Endothelial cell of umbilical vein (primary cell): ENCODE measurements around the gene ZNF276. TPM values are rescaled to one million over a fixed set of nuclear protein-coding genes. Genes with fewer than 3 reads are reported as not detected.

Experiments
- BruUV-seq: library from RNA; stranded (reverse); fragments of 400-500 nt; replicated peaks from 2 replicates; lab custom pipeline; 2021; lab: Mats Ljungman, UMichigan
- CTCF ChIA-PET: fragments of 300-600, 350-600 bp; sonication (Branson Sonifier 250); formaldehyde crosslinking; loops from one replicate; lab custom pipeline; 2021; ENCODE audit warnings: antibody characterized with exemption, inconsistent platforms; lab: Charles Lee
- POLR2A ChIA-PET: fragments of 300-600, 350-600 bp; sonication (Branson Sonifier 250); formaldehyde crosslinking; loops from one replicate; lab custom pipeline; 2021; ENCODE audit warnings: antibody characterized with exemption, inconsistent platforms; lab: Charles Lee
- DNase-seq: peaks from one replicate; pipeline ENCODE4 v3.0.0-alpha.2; 2011; ENCODE audit warnings: low read depth, low spot score
- FAIRE-seq: peaks from 2 replicates; lab custom pipeline; 2011; peaks lifted over from hg19 to GRCh38; lab: Jason Lieb, UNC
- H2AFZ ChIP-seq: 2 replicates; pipeline ENCODE4 v1.6.0; 2012; ENCODE audit warnings: low read depth, low read length, control low read depth, inconsistent platforms
- H3K27ac ChIP-seq: 2 replicates; pipeline ENCODE4 v1.5.1; 2011; ENCODE audit warnings: low read depth, mild to moderate bottlenecking, control low read depth, low read length, moderate library complexity; ENCODE audit not compliant: insufficient read depth
- H3K27me3 ChIP-seq, 2 experiments: 2 replicates each; pipeline versions ENCODE4 v1.6.0 to v1.6.1; 2011; ENCODE audit warnings: low read length in 2 of 2, mixed read lengths in 1 of 2; ENCODE audit not compliant: control insufficient read depth in 2 of 2, insufficient read depth in 2 of 2
- H3K36me3 ChIP-seq, 2 experiments: 2 replicates in 1 of 2; 3 replicates in 1 of 2; pipeline ENCODE4 v1.5.1; 2011; ENCODE audit warnings: low read length in 2 of 2, mild to moderate bottlenecking in 1 of 2, moderate library complexity in 1 of 2; ENCODE audit not compliant: control insufficient read depth in 2 of 2, insufficient read depth in 2 of 2; ENCODE audit errors: extremely low read depth in 1 of 2
- H3K4me1 ChIP-seq: 3 replicates; pipeline ENCODE4 v1.5.1; 2011; ENCODE audit warnings: mild to moderate bottlenecking, low read length; ENCODE audit not compliant: control insufficient read depth, insufficient read depth; ENCODE audit errors: extremely low read depth
- H3K4me2 ChIP-seq: 2 replicates; pipeline ENCODE4 v1.6.1; 2011; ENCODE audit warnings: low read length, control low read depth, mixed read lengths; ENCODE audit not compliant: insufficient read depth
- H3K4me3 ChIP-seq, 3 experiments: fragments of 200-600 bp in 1 of 3; sonication (generic), shearing (Covaris generic) in 1 of 3; replicated peaks in 1 of 3; 2 replicates each; pipeline ENCODE4 v1.5.1; 2011 to 2016; ENCODE audit warnings: control low read depth in 3 of 3, low read length in 3 of 3, mild to moderate bottlenecking in 2 of 3, inconsistent platforms in 1 of 3, low read depth in 1 of 3, moderate library complexity in 1 of 3; ENCODE audit not compliant: insufficient read depth in 1 of 3
- H3K79me2 ChIP-seq: 2 replicates; pipeline ENCODE4 v1.6.0; 2012; ENCODE audit warnings: low read length, inconsistent platforms; ENCODE audit not compliant: control insufficient read depth, insufficient read depth
- H3K9ac ChIP-seq: replicated peaks from 2 replicates; pipeline ENCODE3; 2011; ENCODE audit warnings: low read length, control low read depth; ENCODE audit not compliant: insufficient read depth; ENCODE audit errors: extremely low read depth
- H3K9me1 ChIP-seq: replicated peaks from 3 replicates; pipeline ENCODE4 v1.6.0; 2011; ENCODE audit warnings: mild to moderate bottlenecking, low read length; ENCODE audit not compliant: control insufficient read depth, insufficient read depth; ENCODE audit errors: extremely low read depth
- H3K9me3 ChIP-seq: replicated peaks from 2 replicates; pipeline ENCODE4 v1.5.1; 2012; ENCODE audit warnings: low read length, inconsistent platforms; ENCODE audit not compliant: control insufficient read depth, insufficient read depth
- H4K20me1 ChIP-seq: replicated peaks from 2 replicates; pipeline ENCODE3; 2011; ENCODE audit warnings: mild to moderate bottlenecking, low read length; ENCODE audit not compliant: control insufficient read depth, insufficient read depth; ENCODE audit errors: extremely low read depth
- MAX ChIP-seq: IDR thresholded peaks from 2 replicates; pipeline ENCODE4 v1.6.1; 2011; ENCODE audit not compliant: insufficient read depth, insufficient read length
- MYC ChIP-seq: IDR thresholded peaks from one replicate; pipeline ENCODE4 v1.6.1; 2011; ENCODE audit warnings: mild to moderate bottlenecking, low read depth, low read length
- POLR2A ChIP-seq: IDR thresholded peaks from 2 replicates; pipeline ENCODE4 v1.6.1; 2012; ENCODE audit warnings: low read depth, mild to moderate bottlenecking, control low read depth, low read length
- POLR2AphosphoS5 ChIP-seq: IDR thresholded peaks from 2 replicates; pipeline ENCODE4 v1.6.1; 2012; ENCODE audit warnings: low read depth, mild to moderate bottlenecking, control low read depth, low read length, moderate library complexity; ENCODE audit not compliant: insufficient read depth
- dilution Hi-C: fragments of 300-500 bp; cut with MboI; formaldehyde crosslinking; loops from one replicate; pipeline ENCODE4 v1.15.0; 2019; ENCODE audit warnings: low sequenced_read_pairs; ENCODE audit not compliant: extremely low pct_ligation_motif_present
- intact Hi-C: fragments of 100-400 bp; cut with micrococcal nuclease; formaldehyde crosslinking; loops from one replicate; pipeline ENCODE4 v1.10.0; 2022
- polyA plus RNA-seq, 4 experiments: library from polyadenylated mRNA; depleted of rRNA in 3 of 4; stranded (reverse) in 3 of 4; unstranded in 1 of 4; fragments of >200 nt; gene quantifications; 2 replicates each; pipeline versions ENCODE4 v1.2.1 to v1.2.3, GENCODE V29; 2011 to 2012; ENCODE audit warnings: missing spikeins in 1 of 4
- total RNA-seq: library from RNA; stranded (reverse); gene quantifications from 2 replicates; pipeline ENCODE4 v1.2.3, GENCODE V29; 2021

ZNF276 gene
- total and polyA plus RNA-seq, 2 donors (not counting 3 experiments of a cell fraction or from before 2014, with no cell fraction given): 36.6 to 40.0 TPM

- H2AFZ ChIP-seq: no peak overlapping the region
- H3K79me2 ChIP-seq: peaks cover 28% of the 10 kb centered on the region
- H3K4me1 ChIP-seq: peaks cover 36% of the 10 kb centered on the region
- CTCF ChIA-PET: no interaction called here
- H3K36me3 ChIP-seq: peaks cover 0 to 11% of the 10 kb centered on the region in 2 experiments
- H3K9me1 ChIP-seq: no peaks in the 10 kb centered on the region
- FAIRE-seq (peak; percentile 78), DNase-seq (peak; percentile 70)
- H3K27me3 ChIP-seq: no peaks in the 10 kb centered on the region
- POLR2A ChIA-PET: no interaction called here
- dilution Hi-C loops (no loop called here), intact Hi-C loops (loop anchor here (1.0 to 10.0 kb wide), 6 partner anchors 15 to 201 kb away; partner anchors contain the start of genes CPNE7, FANCA and TUBB3)
- BruUV-seq: no TSS peak
- H3K4me3 ChIP-seq: peak overlapping the region; percentile 57 to 76 (median 63)
- peak overlapping the region; percentile 95 for H3K27ac ChIP-seq
- H3K9ac ChIP-seq: peak overlapping the region; percentile 95
- H3K4me2 ChIP-seq: peak overlapping the region; percentile 62
- no peaks in the 10 kb centered on the region for H3K9me3 ChIP-seq
- no peaks in the 10 kb centered on the region for H4K20me1 ChIP-seq
- TF ChIP-seq MAX: no peak
- peak; percentile 51 for TF ChIP-seq POLR2AphosphoS5
Measured at GRCh38 chr16:89721546-89722391, 432 bp downstream of the ZNF276 start.

- CTCF ChIA-PET: interaction anchor here (1.9 kb wide), 1 partner anchor 17 kb away, joined by 12 read pairs; no protein-coding TSS in a partner anchor
- FAIRE-seq: peak; percentile 82
- Histone ChIP-seq H3K9me1 (no peaks in the 10 kb centered on the region), H3K4me3 (peak overlapping the region; percentile 57 to 76 (median 63)), H3K79me2 (peaks cover 33% of the 10 kb centered on the region), H3K4me1 (peaks cover 36% of the 10 kb centered on the region), H3K9me3 (no peaks in the 10 kb centered on the region), H3K27ac (peak overlapping the region; percentile 95), H4K20me1 (no peaks in the 10 kb centered on the region), H3K36me3 (peaks cover 0 to 16% of the 10 kb centered on the region in 2 experiments), H3K27me3 (no peaks in the 10 kb centered on the region), H3K4me2 (peak overlapping the region; percentile 62), H3K9ac (peak overlapping the region; percentile 95), H2AFZ (no peak overlapping the region)
- TF ChIP-seq POLR2A (peak; percentile 22), MYC (no peak)
- DNase-seq: peak; percentile 50
- intact Hi-C loops: loop anchor here (1.0 to 10.0 kb wide), 5 partner anchors 22 to 200 kb away; partner anchors contain the start of genes CPNE7, FANCA and TUBB3
- dilution Hi-C loops: no loop called here
- POLR2A ChIA-PET: no interaction called here
- TSS peak; percentile 2 for BruUV-seq
Measured at GRCh38 chr16:89722392-89723278, 1.3 kb downstream of the ZNF276 start.
